ENCODE data around the gene PRSS22. TPM values are rescaled to one million over a fixed set of nuclear protein-coding genes. Genes with fewer than 3 reads are reported as not detected.
A peak's percentile ranks its signal among the peaks of the same experiment; 100 is the strongest.

PRSS22 gene
- total RNA-seq, 2 donors from 2014 or later, result 5.0 to 6.2 TPM

GRCh38 chr16:2883458-2883908 lies 25.5 kb upstream of the PRSS22 start:
- H3K27ac Mint-ChIP-seq, result peak overlapping the region; percentile 66
- H3K4me3 Mint-ChIP-seq, result peak overlapping the region; percentile 72
- Histone ChIP-seq H3K27ac (ENCODE audit: low read depth, low read length) (no peak overlapping the region), H3K9ac (ENCODE audit: extremely low read depth, low read length, poor library complexity, severe bottlenecking) (peak overlapping the region; percentile 47), H3K4me3 (ENCODE audit: low read length) (peak overlapping the region; percentile 91), H3K36me3 (ENCODE audit: control insufficient read depth, insufficient read depth, low read length) (no peaks in the 10 kb centered on the region), H3K4me1 (ENCODE audit: control insufficient read depth, insufficient read depth, low read length) (no peaks in the 10 kb centered on the region), H3K27me3 (ENCODE audit: control insufficient read depth, insufficient read depth, low read length, poor library complexity, severe bottlenecking) (no peaks in the 10 kb centered on the region), H3K9me3 (ENCODE audit: control insufficient read depth, low read length) (peaks cover 7% of the 10 kb centered on the region)
- no peaks in the 10 kb centered on the region for H3K36me3 Mint-ChIP-seq (ENCODE audit: low read depth)
- DNase-seq, result no peak
- WGBS, 2 experiments (ENCODE audit: insufficient coverage in 1 of 2, insufficient read length in 1 of 2), result 2 to 7% methylated on average over 7 to 31 of the region's 31 CpGs
- peaks cover 10% of the 10 kb centered on the region for H3K9me3 Mint-ChIP-seq
- H3K27me3 Mint-ChIP-seq (ENCODE audit: insufficient read depth), result peaks cover 13% of the 10 kb centered on the region
- H3K4me1 Mint-ChIP-seq, result peaks cover 6% of the 10 kb centered on the region
- TF ChIP-seq, protein P1, sequence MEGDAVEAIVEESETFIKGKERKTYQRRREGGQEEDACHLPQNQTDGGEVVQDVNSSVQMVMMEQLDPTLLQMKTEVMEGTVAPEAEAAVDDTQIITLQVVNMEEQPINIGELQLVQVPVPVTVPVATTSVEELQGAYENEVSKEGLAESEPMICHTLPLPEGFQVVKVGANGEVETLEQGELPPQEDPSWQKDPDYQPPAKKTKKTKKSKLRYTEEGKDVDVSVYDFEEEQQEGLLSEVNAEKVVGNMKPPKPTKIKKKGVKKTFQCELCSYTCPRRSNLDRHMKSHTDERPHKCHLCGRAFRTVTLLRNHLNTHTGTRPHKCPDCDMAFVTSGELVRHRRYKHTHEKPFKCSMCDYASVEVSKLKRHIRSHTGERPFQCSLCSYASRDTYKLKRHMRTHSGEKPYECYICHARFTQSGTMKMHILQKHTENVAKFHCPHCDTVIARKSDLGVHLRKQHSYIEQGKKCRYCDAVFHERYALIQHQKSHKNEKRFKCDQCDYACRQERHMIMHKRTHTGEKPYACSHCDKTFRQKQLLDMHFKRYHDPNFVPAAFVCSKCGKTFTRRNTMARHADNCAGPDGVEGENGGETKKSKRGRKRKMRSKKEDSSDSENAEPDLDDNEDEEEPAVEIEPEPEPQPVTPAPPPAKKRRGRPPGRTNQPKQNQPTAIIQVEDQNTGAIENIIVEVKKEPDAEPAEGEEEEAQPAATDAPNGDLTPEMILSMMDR (conservative IDR thresholded peaks at IDR 0.05), result peak; percentile 9

DNA sequence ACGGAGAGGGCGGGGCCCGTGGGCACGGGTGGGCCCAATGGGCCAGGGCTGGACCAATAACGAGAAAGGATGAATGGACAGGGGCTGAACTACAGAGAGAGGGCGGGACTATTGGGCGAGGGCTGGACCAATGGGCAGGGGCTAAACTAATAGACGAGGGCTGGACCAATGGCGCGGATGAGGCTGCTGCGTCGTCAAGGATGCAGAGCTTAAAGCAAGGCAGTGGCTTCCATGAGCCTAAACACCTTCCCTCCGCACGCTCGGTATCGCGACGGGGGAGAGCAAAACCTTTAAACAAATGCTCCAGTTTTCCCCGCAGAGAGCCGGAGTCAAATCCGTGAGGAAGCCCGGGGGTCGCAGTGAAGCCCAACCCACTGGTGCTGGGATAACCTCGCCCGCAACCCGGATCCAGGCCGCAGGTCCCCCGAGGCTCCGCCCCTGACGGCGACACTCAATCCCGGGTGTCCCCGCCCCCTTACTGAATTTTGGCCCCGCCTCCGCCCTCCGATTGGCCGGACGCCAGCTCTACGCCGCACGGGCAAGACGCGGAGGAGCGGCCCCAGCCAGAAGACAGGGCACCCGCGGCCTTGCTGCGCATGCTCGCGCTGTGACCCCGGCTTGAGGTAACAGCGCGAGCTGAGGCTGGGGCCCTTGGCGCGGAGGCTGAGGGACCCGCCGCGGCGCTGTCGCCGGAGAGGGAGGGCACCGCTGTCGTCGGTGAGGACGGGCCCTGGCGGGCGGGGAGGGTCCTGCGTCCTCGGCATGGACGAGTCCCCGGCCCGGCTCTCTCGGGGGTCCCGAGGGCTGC lies 24.9 kb upstream of the PRSS22 start, which contains the start of gene FLYWCH2:
FLYWCH2 (plus strand) TSS at position 566 of the 808 bp plus-strand sequence. CDS start 13,235 bp downstream, outside the sequence.
- H3K9me3 ChIP-seq (ENCODE audit: control insufficient read depth, low read length), result peaks cover 7% of the 10 kb centered on the region
- peaks cover 15% of the 10 kb centered on the region for H3K27me3 Mint-ChIP-seq (ENCODE audit: insufficient read depth)
- H3K4me3 Mint-ChIP-seq, result peak within 1 kb of the TSS; percentile 72
- peak within 1 kb of the TSS; percentile 91 for H3K4me3 ChIP-seq (ENCODE audit: low read length)
- DNase-seq, result peak; percentile 100
- H3K9me3 Mint-ChIP-seq, result peaks cover 10% of the 10 kb centered on the region
- peak within 1 kb of the TSS; percentile 97 for H3K27ac Mint-ChIP-seq
- H3K4me1 Mint-ChIP-seq, result peaks cover 6% of the 10 kb centered on the region
- H3K4me1 ChIP-seq (ENCODE audit: control insufficient read depth, insufficient read depth, low read length), result no peaks in the 10 kb centered on the region
- 0 to 1% methylated on average over 16 to 73 of the region's 73 CpGs for WGBS, 2 experiments (ENCODE audit: insufficient coverage in 1 of 2, insufficient read length in 1 of 2)
- no peaks in the 10 kb centered on the region for H3K27me3 ChIP-seq (ENCODE audit: control insufficient read depth, insufficient read depth, low read length, poor library complexity, severe bottlenecking)
- H3K36me3 Mint-ChIP-seq (ENCODE audit: low read depth), result no peaks in the 10 kb centered on the region
- H3K27ac ChIP-seq (ENCODE audit: low read depth, low read length), result peak within 1 kb of the TSS; percentile 86
- H3K36me3 ChIP-seq (ENCODE audit: control insufficient read depth, insufficient read depth, low read length), result no peaks in the 10 kb centered on the region
- peak within 1 kb of the TSS; percentile 55 for H3K9ac ChIP-seq (ENCODE audit: extremely low read depth, low read length, poor library complexity, severe bottlenecking)
- TF ChIP-seq, protein P1 (conservative IDR thresholded peaks at IDR 0.05), result peak; percentile 48

DNA sequence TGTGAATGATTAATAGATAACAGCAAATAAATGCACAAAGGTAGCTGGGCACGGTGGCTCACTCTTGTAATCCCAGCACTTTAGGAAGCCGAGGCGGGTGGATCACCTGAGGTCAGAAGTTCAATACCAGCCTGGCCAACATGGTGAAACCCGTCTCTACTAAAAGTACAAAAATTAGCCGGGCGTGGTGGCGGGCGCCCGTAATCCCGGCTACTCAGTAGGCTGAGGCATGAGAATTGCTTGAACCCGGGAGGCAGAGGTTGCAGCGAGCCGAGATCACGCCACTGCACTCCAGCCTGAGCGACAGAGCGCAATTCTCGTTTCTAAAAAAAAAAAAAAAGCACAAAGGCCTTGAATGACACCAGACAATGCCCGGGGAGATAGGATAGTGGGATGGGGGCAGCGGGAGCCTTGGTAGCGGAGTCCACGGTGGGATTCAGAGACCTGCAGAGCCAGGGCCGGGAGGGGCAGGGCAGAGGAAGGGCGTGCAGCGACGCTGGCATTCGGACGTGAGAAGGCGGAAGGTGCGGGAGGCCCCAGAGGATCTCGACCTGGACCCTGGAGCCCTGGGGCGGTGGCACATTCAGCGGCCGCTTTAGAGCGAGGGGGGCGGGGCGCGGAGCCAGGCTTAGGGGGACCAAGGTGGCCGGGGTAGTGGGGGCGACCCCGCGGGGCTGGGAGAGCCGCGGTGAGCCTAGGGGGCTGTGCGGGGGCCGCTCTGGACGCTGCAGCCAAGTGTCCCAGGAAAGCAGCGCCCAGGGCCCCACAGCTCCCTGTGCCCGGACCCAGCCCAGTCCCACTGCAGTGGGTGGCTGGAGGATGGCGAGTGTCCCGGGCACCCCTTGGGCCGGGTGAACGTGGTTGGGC lies 24.0 kb upstream of the PRSS22 start:
- peaks cover 6% of the 10 kb centered on the region for H3K4me1 Mint-ChIP-seq
- H3K9me3 Mint-ChIP-seq, result peaks cover 10% of the 10 kb centered on the region
- TF ChIP-seq, protein P1 (conservative IDR thresholded peaks at IDR 0.05), result no peak
- no peaks in the 10 kb centered on the region for H3K4me1 ChIP-seq (ENCODE audit: control insufficient read depth, insufficient read depth, low read length)
- no peaks in the 10 kb centered on the region for H3K27me3 ChIP-seq (ENCODE audit: control insufficient read depth, insufficient read depth, low read length, poor library complexity, severe bottlenecking)
- H3K4me3 Mint-ChIP-seq, result peak overlapping the region; percentile 72
- peak overlapping the region; percentile 97 for H3K27ac Mint-ChIP-seq
- H3K4me3 ChIP-seq (ENCODE audit: low read length), result peak overlapping the region; percentile 91
- peaks cover 7% of the 10 kb centered on the region for H3K9me3 ChIP-seq (ENCODE audit: control insufficient read depth, low read length)
- H3K9ac ChIP-seq (ENCODE audit: extremely low read depth, low read length, poor library complexity, severe bottlenecking), result no peak overlapping the region
- peak overlapping the region; percentile 53 for H3K27ac ChIP-seq (ENCODE audit: low read depth, low read length)
- H3K36me3 ChIP-seq (ENCODE audit: control insufficient read depth, insufficient read depth, low read length), result no peaks in the 10 kb centered on the region
- no peaks in the 10 kb centered on the region for H3K36me3 Mint-ChIP-seq (ENCODE audit: low read depth)
- peaks cover 17% of the 10 kb centered on the region for H3K27me3 Mint-ChIP-seq (ENCODE audit: insufficient read depth)
- no peak for DNase-seq
- WGBS, 2 experiments (ENCODE audit: insufficient coverage in 1 of 2, insufficient read length in 1 of 2), result 20 to 38% methylated on average over 32 to 52 of the region's 52 CpGs
